Activated naive CD8-positive, alpha-beta T cell treated with anti-CD3 and anti-CD28 coated beads, Interleukin-2, amount 10 ng/mL, durations not matched to agents 7 days and 5 days (primary cell): ENCODE measurements around the gene CHST13. TPM values are rescaled to one million over a fixed set of nuclear protein-coding genes. Genes with fewer than 3 reads are reported as not detected.
"Not testable (repeated sequence)": the region's sequence is repeated elsewhere in the genome, so short reads cannot be mapped to it uniquely, and the experiment has no call there.

Experiments
- ATAC-seq: fragments of 150-1000 bp; cut with Tn5 transposase; one replicate; pipeline ENCODE4 v1.10.0; 2021; ENCODE audit warnings: low read depth, moderate library complexity
- POLR2A ChIA-PET: fragments of 350-600 bp; sonication (Branson Sonifier 250); formaldehyde crosslinking; loops from one replicate; lab custom pipeline; 2021; ENCODE audit warnings: antibody characterized with exemption; lab: Charles Lee
- DNase-seq: peaks from one replicate; pipeline ENCODE4 v3.0.0; 2021
- H3K27ac Mint-ChIP-seq: one replicate; pipeline ENCODE4 v1.8.0; 2022; ENCODE audit warnings: mild to moderate bottlenecking, mixed read lengths
- H3K27me3 Mint-ChIP-seq: one replicate; pipeline ENCODE4 v1.8.0; 2022; ENCODE audit warnings: mild to moderate bottlenecking, moderate library complexity, mixed read lengths
- H3K36me3 Mint-ChIP-seq: one replicate; pipeline ENCODE4 v1.8.0; 2021; ENCODE audit warnings: mild to moderate bottlenecking, mixed read lengths
- H3K4me1 Mint-ChIP-seq: one replicate; pipeline ENCODE4 v1.8.0; 2021; ENCODE audit warnings: mixed read lengths
- H3K4me3 Mint-ChIP-seq: one replicate; pipeline ENCODE4 v1.8.0; 2022; ENCODE audit warnings: mild to moderate bottlenecking, moderate library complexity, mixed read lengths
- H3K9me3 Mint-ChIP-seq: one replicate; pipeline ENCODE4 v1.8.0; 2021; ENCODE audit warnings: mixed read lengths
- total RNA-seq, 2 experiments: library from RNA; stranded (reverse); gene quantifications; one replicate each; pipeline ENCODE4 v1.2.3, GENCODE V29; 2021

Gene CHST13
- total RNA-seq, 2 experiments from 2014 or later = 0.28 TPM; not detected in 1

DNA sequence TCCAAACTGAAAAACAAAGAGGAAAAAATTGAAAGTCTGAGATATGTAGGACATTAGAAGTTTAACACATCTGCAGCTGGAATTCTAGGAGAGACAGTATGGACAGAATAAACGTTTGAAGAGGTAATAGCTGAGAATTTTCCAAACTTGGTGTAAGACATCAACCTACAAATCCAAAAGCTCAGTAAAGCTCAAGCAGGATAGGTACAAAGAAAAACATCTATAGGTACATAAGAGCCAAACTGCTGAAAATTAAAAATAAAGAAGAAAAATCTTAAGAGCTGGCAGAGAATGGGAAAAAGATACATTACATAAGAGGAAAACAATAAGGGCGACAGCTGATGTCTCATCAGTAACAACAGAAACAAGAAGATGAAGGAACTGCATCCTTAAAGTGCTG, 57.6 kb downstream of the CHST13 start:
- H3K4me1 Mint-ChIP-seq = no peaks in the 10 kb centered on the region
- H3K9me3 Mint-ChIP-seq = no peaks in the 10 kb centered on the region
- no peaks in the 10 kb centered on the region for H3K36me3 Mint-ChIP-seq
- ATAC-seq (no peak), DNase-seq (no peak)
- H3K27me3 Mint-ChIP-seq = peaks cover 12% of the 10 kb centered on the region
- H3K4me3 Mint-ChIP-seq = no peak overlapping the region
- H3K27ac Mint-ChIP-seq = no peak overlapping the region
- POLR2A ChIA-PET = no interaction called here

DNA sequence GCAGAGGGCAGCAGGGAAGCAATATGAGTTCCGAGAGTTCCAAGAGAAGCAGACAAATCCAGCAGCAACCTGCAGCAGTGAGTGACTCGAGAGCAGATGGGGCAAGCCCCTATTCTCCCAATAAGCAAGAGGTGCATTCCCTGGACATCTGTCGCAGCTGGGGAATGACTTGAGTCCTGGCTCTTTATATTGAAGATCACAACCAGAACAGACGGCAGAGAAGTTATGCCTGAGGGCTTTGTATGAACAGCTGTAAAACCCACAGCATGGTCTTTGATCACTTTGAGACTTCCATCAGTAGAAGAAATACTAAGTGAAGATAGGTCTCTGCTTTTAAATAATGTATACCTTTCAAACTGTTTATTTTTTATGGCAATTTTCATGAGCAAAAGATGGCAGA, 58.4 kb downstream of the CHST13 start:
- Mint-ChIP-seq H3K4me3 (no peak overlapping the region), H3K27me3 (peaks cover 15% of the 10 kb centered on the region), H3K9me3 (peaks cover 1% of the 10 kb centered on the region), H3K36me3 (no peaks in the 10 kb centered on the region), H3K4me1 (no peaks in the 10 kb centered on the region), H3K27ac (no peak overlapping the region)
- POLR2A ChIA-PET = no interaction called here
- no peak for ATAC-seq
- no peak for DNase-seq

DNA sequence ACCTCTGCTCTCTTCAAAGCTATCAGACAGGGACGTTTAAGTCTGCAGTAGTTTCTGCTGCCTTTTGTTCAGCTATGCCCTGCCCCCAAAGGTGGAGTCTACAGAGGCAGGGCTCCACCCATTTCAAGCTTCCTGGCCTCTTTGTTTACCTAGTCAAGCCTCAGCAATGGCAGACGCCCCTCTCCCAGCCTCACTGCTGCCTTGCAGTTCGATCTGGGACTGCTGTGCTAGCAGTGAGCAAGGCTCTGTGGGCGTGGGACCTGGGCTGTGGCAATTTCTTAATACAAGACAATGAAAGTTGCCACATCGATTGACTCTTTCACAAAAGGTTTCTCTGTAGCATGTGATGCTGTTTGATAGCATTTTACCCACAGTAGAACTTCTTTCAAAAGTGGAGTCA, 67.6 kb downstream of the CHST13 start:
- ATAC-seq, H3K4me3 Mint-ChIP-seq, DNase-seq, POLR2A ChIA-PET, H3K36me3 Mint-ChIP-seq, H3K27ac Mint-ChIP-seq, H3K4me1 Mint-ChIP-seq: not testable (repeated sequence)
- Mint-ChIP-seq H3K27me3 (peaks cover 13% of the 10 kb centered on the region), H3K9me3 (peaks cover 18% of the 10 kb centered on the region)

Other genes with a start within 250 kb of the CHST13 start
- under 1 TPM; 0.11 to 0.22 TPM for gene KLF15, start 166.7 kb upstream of the CHST13 start, total RNA-seq
- not detected for gene CFAP100, start 129.2 kb upstream of the CHST13 start, total RNA-seq
- gene ZXDC, start 48.3 kb upstream of the CHST13 start, total RNA-seq = 10 to 100 TPM; 34.7 to 34.9 TPM
- not detected for gene UROC1, start 6.4 kb upstream of the CHST13 start, total RNA-seq
- gene C3orf22, start 34.8 kb downstream of the CHST13 start, total RNA-seq = not detected
- gene TXNRD3, start 131.0 kb downstream of the CHST13 start, total RNA-seq = 1 to 10 TPM; 1.1 to 1.5 TPM
- 1 to 10 TPM; 5.6 to 7.8 TPM for gene CHCHD6, start 180.1 kb downstream of the CHST13 start, total RNA-seq